Measurements from ENCODE around the gene NIPAL1.
A peak's percentile ranks its signal among the peaks of the same experiment; 100 is the strongest.

The NIPAL1 gene

GRCh38 chr4:48032721-48033120 is 16.1 kb downstream of the NIPAL1 start:
- Histone ChIP-seq H3K27ac (no peak overlapping the region), H3K9me3 (replicated peaks in 1 of 11) (peaks cover 0 to 5% (median 0%) of the 10 kb centered on the region in 11 experiments; a peak in 1 of 22 replicates), H3K4me2 (no peak overlapping the region), H3K4me1 (peaks cover 12 to 26% (median 17%) of the 10 kb centered on the region in 10 experiments), H3K4me3 (no peak overlapping the region), H4K20me1 (no peaks in the 10 kb centered on the region), H3K27me3 (no peaks in the 10 kb centered on the region), H3K9ac (no peak overlapping the region), H3K36me3 (no peaks in the 10 kb centered on the region)
- TF ChIP-seq Cebpa-rat (IDR thresholded peaks at IDR 0.05), result no peak

- Histone ChIP-seq H4K20me1 (no peaks in the 10 kb centered on the region), H3K27me3 (0 out of 22 replicates have a peak, but pooled peaks cover 0 to 3% (median 0%) of the 10 kb centered on the region in 11 experiments), H3K27ac (no peak overlapping the region), H3K36me3 (no peaks in the 10 kb centered on the region), H3K9ac (no peak overlapping the region), H3K4me2 (no peak overlapping the region), H3K4me1 (peaks cover 12 to 23% (median 17%) of the 10 kb centered on the region in 10 experiments), H3K9me3 (replicated peaks in 1 of 11) (no peaks in the 10 kb centered on the region), H3K4me3 (no peak overlapping the region)
- no peak for TF ChIP-seq Cebpa-rat (IDR thresholded peaks at IDR 0.05)
These were observed 16.8 kb downstream of the NIPAL1 start for GRCh38 chr4:48033412-48033811.

GRCh38 chr4:48033825-48034413 is 17.3 kb downstream of the NIPAL1 start:
- no peak overlapping the region for H3K27ac ChIP-seq
- H3K27me3 ChIP-seq, result 0 out of 22 replicates have a peak, but pooled peaks cover 0 to 3% (median 0%) of the 10 kb centered on the region in 11 experiments
- no peak for TF ChIP-seq Cebpa-rat (IDR thresholded peaks at IDR 0.05)
- no peak overlapping the region for H3K9ac ChIP-seq
- H4K20me1 ChIP-seq, result no peaks in the 10 kb centered on the region
- H3K9me3 ChIP-seq (replicated peaks in 1 of 11), result no peaks in the 10 kb centered on the region
- no peaks in the 10 kb centered on the region for H3K36me3 ChIP-seq
- H3K4me1 ChIP-seq, result peaks cover 12 to 23% (median 17%) of the 10 kb centered on the region in 10 experiments
- H3K4me2 ChIP-seq, result no peak overlapping the region
- H3K4me3 ChIP-seq, result no peak overlapping the region

- Histone ChIP-seq H3K36me3 (no peaks in the 10 kb centered on the region), H3K4me1 (peaks cover 12 to 23% (median 17%) of the 10 kb centered on the region in 10 experiments), H3K27ac (peak overlapping the region in 7 of 11 experiments; percentile 55 to 81 (median 61); a peak in 13 of 22 replicates), H3K9ac (no peak overlapping the region; a peak in 1 of 22 replicates), H4K20me1 (no peaks in the 10 kb centered on the region), H3K4me3 (no peak overlapping the region), H3K4me2 (peak overlapping the region in 9 of 11 experiments; percentile 35 to 77 (median 58); a peak in 15 of 22 replicates), H3K27me3 (peaks cover 0 to 10% (median 0%) of the 10 kb centered on the region in 11 experiments; a peak in 3 of 22 replicates), H3K9me3 (replicated peaks in 1 of 11) (no peaks in the 10 kb centered on the region)
- TF ChIP-seq Cebpa-rat (IDR thresholded peaks at IDR 0.05), result no peak
These were observed 19.4 kb downstream of the NIPAL1 start for GRCh38 chr4:48035952-48036351.

GRCh38 chr4:48037117-48037462 is 20.5 kb downstream of the NIPAL1 start:
- Histone ChIP-seq H3K36me3 (no peaks in the 10 kb centered on the region), H3K27me3 (peaks cover 0 to 20% (median 0%) of the 10 kb centered on the region in 11 experiments; a peak in 6 of 22 replicates), H3K4me3 (no peak overlapping the region), H3K9ac (peak overlapping the region in 1 of 11 experiments; percentile 35; a peak in 2 of 22 replicates), H3K4me2 (peak overlapping the region; percentile 35 to 77 (median 58); a peak in 19 of 22 replicates), H3K9me3 (replicated peaks in 1 of 11) (no peaks in the 10 kb centered on the region), H4K20me1 (no peaks in the 10 kb centered on the region), H3K27ac (peak overlapping the region in 9 of 11 experiments; percentile 45 to 81 (median 59); a peak in 10 of 22 replicates), H3K4me1 (peaks cover 12 to 23% (median 17%) of the 10 kb centered on the region in 10 experiments)
- TF ChIP-seq Cebpa-rat (IDR thresholded peaks at IDR 0.05), result no peak

- Histone ChIP-seq H3K9ac (no peak overlapping the region), H3K27me3 (peaks cover 0 to 36% (median 0%) of the 10 kb centered on the region in 11 experiments; a peak in 6 of 22 replicates), H3K4me1 (peaks cover 12 to 23% (median 17%) of the 10 kb centered on the region in 10 experiments), H3K4me3 (no peak overlapping the region), H4K20me1 (no peaks in the 10 kb centered on the region), H3K36me3 (no peaks in the 10 kb centered on the region), H3K9me3 (replicated peaks in 1 of 11) (no peaks in the 10 kb centered on the region), H3K27ac (no peak overlapping the region), H3K4me2 (no peak overlapping the region)
- no peak for TF ChIP-seq Cebpa-rat (IDR thresholded peaks at IDR 0.05)
These were observed 22.1 kb downstream of the NIPAL1 start for GRCh38 chr4:48038666-48039065.

- H3K9me3 ChIP-seq (replicated peaks in 1 of 11), result no peaks in the 10 kb centered on the region
- no peaks in the 10 kb centered on the region for H3K36me3 ChIP-seq
- H3K4me2 ChIP-seq, result no peak overlapping the region
- no peak overlapping the region for H3K9ac ChIP-seq
- H4K20me1 ChIP-seq, result no peaks in the 10 kb centered on the region
- H3K27me3 ChIP-seq, result peaks cover 0 to 45% (median 0%) of the 10 kb centered on the region in 11 experiments; a peak in 6 of 22 replicates
- no peak overlapping the region for H3K4me3 ChIP-seq
- H3K27ac ChIP-seq, result no peak overlapping the region
- H3K4me1 ChIP-seq, result peaks cover 12 to 23% (median 17%) of the 10 kb centered on the region in 10 experiments
- no peak for TF ChIP-seq Cebpa-rat (IDR thresholded peaks at IDR 0.05)
These were observed 23.0 kb downstream of the NIPAL1 start for GRCh38 chr4:48039561-48039960.

- no peak overlapping the region for H3K4me2 ChIP-seq
- no peak for TF ChIP-seq Cebpa-rat (IDR thresholded peaks at IDR 0.05)
- no peaks in the 10 kb centered on the region for H3K9me3 ChIP-seq (replicated peaks in 1 of 11)
- H3K36me3 ChIP-seq, result no peaks in the 10 kb centered on the region
- H3K27ac ChIP-seq, result no peak overlapping the region
- H3K4me1 ChIP-seq, result peaks cover 10 to 21% (median 18%) of the 10 kb centered on the region in 10 experiments
- H3K9ac ChIP-seq, result no peak overlapping the region
- H3K27me3 ChIP-seq, result peaks cover 0 to 66% (median 0%) of the 10 kb centered on the region in 11 experiments; a peak in 7 of 22 replicates
- H4K20me1 ChIP-seq, result peaks cover 0 to 7% (median 0%) of the 10 kb centered on the region in 11 experiments; a peak in 2 of 22 replicates
- no peak overlapping the region for H3K4me3 ChIP-seq
These were observed 25.1 kb downstream of the NIPAL1 start for GRCh38 chr4:48041535-48042137.

GRCh38 chr4:48042979-48043461 is 26.4 kb downstream of the NIPAL1 start:
- Histone ChIP-seq H3K27ac (no peak overlapping the region), H3K4me2 (no peak overlapping the region), H3K27me3 (peaks cover 0 to 78% (median 0%) of the 10 kb centered on the region in 11 experiments; a peak in 7 of 22 replicates), H3K9ac (no peak overlapping the region), H3K4me1 (peaks cover 13 to 25% (median 23%) of the 10 kb centered on the region in 10 experiments), H4K20me1 (peaks cover 0 to 21% (median 7%) of the 10 kb centered on the region in 11 experiments; a peak in 10 of 22 replicates), H3K36me3 (no peaks in the 10 kb centered on the region), H3K9me3 (replicated peaks in 1 of 11) (no peaks in the 10 kb centered on the region), H3K4me3 (no peak overlapping the region)
- TF ChIP-seq Cebpa-rat (IDR thresholded peaks at IDR 0.05), result no peak
